ENCODE results near the gene DHRSX.
"Not testable (repeated sequence)": the region's sequence is repeated elsewhere in the genome, so short reads cannot be mapped to it uniquely, and the experiment has no call there.

DHRSX gene

DNA sequence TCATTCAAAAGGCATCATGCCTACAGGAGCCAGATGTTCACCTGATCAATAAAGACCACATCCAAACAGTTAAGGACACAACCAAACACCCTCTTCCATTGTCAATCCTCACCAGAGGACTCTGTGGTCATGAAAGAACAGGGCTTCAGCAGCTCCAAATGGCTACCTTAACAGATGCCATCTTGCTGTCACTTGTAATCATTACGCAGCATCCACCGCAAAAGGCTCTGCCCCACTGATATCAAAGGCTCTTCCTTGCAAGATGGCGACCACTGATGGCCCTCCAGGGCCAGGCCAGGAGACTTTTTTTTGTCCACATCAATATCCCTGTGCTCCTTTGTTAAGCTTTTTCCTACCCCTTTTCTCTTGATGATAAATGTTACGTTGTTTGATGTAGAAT, 157.4 kb downstream of the DHRSX start:
- no peak for DNase-seq

DNA sequence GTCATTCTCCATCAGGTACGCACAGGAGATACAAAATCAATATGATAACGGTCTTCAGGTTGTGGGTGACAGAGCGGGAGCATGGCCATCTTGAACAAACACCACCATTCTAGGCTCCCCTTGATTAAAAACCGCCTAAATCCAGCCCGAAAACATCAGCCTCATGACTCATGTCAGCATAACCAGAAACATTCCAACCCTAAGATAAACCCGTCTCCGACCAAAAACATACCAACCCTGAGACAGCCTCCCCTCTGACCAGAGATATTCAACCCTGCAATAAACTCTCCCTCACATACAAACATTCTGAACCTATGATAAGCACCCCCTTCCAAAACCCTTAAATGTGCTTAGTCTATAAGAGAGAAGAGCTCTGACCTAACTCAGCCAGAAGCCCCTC, 157.9 kb downstream of the DHRSX start:
- DNase-seq, result no peak

DNA sequence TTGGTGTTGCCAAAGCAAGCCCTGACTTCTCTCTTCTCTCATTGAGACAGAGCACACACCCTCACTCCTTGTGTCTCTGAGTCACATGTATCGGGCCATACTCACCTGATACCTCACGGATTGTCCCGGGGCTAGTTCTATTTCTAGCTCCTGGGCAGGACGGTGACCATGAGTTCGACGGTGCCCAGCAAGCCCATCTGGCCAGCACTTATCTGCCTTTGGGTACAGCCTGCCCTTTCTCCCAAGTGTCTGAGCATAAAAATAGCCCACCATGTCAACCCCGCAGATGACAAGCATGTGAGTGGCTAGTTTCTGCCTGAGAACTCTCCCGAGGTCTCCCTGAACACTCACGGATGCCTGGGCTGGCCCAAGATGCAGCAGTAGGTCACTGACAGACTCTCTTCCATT, 158.5 kb downstream of the DHRSX start:
- no peak for DNase-seq

DNA sequence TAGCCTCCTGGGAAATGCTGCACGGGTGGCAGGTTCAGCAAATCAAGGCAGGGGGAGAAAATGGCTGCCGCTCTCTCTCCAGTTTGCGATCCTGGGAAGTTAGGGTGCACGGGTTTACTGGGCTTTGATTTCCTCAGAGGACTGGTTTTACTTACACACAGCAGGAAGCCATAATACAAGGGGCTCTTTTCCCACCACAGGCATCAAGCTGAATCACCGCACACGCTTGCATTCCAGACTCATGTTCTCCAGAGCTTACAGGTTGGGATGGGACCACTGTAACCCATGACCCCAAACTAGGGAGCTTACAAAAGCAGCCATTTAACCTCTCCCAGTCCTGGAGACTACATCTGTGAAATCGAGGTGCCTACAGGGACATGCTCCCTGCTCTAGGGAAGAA, 159.8 kb downstream of the DHRSX start:
- DNase-seq, result no peak

DNA sequence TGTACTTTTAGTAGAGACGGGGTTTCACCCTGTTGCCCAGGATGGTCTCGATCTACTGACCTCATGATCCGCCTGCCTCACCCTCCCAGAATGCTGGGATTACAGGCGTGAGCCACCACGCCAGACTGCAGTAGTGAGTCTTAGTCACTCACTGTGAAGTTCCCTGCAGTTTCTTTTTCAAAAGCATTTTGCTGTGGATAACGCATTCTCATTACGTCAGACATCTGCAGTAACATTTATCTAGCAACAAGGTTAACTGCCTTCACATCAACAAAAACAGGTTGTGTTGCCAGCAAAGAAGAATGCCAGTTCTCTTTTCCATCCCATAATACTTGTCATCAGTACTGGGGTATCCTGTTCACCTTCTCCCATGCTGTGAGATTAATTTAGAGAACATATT, 164.6 kb downstream of the DHRSX start:
- DNase-seq, result no peak

DNA sequence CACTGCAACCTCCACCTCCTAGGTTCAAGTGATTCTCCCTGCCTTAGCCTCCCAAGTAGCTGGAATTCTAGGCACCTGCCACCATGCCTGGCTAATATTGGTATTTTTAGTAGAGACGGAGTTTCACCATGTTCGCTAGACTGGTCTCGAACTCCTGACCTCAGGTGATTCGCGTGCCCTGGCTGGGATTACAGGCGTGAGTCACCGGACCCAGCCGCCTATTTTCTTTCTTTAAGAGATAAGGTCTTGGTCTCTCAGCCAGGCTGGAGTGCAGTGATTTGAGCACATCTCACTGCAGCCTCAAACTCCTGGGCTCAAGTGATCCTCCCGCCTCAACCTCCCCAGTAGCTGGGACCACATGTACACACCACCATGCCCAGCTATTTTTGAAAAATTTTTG, 166.5 kb downstream of the DHRSX start:
- DNase-seq, result no peak

DNA sequence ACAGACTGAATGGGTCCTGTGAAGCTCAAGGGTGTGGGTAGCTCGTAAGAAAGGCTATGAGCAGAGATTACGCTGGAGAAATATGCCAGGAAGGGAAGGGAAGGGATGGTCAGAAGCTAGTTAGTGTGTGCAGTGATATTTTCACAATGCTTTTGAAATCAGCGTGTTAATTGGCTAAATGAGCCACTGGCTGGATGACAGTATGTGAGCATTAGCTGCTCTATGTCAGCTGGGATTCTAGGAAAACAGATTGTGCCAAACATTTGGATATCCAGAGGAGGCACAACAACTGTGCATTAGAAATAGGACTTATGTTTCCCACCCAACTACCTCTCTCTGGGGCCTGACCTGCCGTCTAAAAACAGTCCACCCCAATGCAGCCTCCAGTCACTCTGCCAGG, 168.5 kb downstream of the DHRSX start:
- DNase-seq, result no peak

DNA sequence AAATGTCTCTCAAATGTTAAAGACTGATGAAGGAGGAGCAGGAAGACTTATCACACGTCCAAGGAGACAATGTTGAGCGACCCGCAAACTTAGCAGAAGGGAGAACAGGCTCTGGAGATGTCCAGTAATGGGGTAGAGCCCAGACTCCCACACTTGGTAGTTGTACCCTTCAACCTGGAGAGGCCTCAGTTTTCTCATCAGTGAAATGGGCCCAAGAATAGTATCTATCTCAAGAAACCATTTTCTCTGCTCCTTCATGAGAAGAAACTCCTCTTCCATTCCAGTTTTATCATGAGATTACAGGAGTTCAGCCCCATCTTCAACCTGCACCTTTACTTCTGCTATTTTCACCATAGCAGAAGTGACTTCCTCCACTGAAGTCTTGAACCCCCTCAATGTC, 169.9 kb downstream of the DHRSX start:
- no peak for DNase-seq

DNA sequence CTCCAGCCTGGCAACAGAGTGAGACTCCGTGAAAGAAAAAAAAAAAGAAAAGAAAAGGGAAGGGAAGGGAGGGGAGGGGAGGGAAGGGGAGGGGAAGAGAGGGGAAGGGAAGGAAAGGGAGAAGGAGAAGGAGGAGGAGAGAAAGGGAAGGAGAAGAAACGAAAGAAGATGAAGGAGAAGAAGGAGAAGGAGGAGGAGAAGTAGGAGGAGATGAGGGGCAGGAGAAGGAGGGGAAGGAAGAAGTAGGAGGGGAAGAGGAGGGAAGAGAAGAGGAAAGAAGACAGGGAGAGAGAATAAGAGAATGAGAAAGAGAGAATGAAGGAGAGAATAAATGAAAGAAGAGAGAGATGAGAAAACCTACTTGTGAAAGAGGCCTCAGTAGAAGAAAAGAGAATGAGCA, 170.3 kb downstream of the DHRSX start:
- DNase-seq, result no peak

DNA sequence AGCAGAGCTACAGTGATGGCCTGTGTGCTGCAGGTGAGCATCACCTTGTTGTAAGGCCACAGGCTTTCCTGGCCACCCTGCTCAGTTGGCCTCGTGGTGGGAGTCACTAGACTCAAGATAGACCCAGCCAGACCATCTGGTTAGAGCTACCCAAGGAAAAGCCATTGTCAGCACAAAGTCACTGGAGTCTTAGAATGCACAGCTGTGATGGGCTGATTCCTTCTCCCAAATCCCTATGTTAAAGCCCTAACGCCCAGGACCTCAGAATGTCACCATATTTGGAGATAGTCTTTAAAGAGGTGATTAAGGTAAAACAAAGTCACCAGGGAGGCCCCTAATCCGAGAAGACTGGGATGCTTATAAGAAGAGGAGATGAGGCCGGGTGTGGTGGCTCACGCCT, 173.4 kb downstream of the DHRSX start:
- no peak for DNase-seq

DNA sequence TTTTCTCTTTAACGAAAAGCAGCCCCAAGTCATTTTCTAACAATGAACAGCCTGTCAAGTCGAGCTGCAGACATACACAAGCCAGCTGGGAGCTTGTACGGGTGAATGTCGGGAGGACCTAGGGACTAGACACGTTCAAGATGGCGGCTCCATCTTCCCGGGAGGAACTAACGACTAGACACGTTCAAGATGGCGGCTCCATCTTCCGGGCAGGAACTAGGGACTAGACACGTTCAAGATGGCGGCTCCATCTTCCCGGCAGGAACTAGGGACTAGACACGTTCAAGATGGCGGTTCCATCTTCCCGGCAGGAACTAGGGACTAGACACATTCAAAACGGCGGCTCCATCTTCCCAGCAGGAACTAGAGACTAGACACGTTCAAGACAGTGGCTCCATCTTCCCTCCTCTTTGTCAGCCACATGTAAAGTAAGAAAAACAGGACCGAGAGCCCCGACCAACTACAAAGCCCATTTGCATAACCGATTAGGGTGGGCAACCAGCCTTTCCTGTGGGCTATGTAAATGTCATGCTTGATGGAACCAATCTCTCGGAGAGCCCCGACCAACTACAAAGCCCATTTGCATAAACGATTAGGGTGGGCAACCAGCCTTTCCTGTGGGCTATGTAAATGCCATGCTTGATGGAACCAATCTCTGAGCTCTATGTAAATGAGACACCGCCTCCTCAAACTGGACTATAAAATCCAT, 175.5 kb downstream of the DHRSX start:
- peak; percentile 1 for DNase-seq

DNA sequence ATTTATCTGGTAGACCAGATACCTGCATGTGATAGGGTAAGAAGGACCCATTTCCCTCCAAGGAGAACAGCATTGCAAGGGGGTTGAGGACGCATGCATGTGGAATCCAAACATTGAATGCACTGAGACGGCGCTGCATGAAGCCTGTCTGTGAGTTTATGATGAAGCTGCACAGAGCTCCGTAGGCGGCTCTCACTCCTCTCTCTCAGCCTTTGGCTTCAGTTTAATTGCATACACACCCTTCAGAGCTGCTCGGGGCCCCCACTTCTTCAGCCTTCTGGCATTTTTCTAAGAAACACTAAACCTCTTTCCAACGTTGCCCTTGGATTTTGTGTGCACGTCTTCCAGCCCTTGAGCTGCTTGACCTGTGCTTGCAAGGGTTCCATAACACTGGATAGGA, 176.6 kb downstream of the DHRSX start:
- no peak for DNase-seq

DNA sequence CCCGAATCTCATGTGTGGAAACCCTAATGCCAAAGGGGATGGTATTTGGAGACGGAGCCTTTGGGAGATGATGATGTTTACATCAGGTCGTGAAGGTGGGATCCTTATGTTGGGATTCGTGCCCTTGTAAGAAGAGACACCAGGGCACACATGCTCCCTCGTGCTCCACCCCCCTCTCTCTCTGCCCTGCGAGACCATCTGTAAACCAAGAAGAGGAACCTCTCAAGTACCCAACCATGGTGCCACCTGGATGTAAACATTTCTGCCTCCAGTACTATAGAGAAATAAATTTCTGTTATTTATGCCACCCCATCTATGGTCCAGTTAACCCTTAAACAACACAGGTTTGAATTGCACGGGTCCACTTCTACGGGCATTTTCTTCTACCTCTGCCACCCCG, 179.4 kb downstream of the DHRSX start:
- no peak for DNase-seq

DNA sequence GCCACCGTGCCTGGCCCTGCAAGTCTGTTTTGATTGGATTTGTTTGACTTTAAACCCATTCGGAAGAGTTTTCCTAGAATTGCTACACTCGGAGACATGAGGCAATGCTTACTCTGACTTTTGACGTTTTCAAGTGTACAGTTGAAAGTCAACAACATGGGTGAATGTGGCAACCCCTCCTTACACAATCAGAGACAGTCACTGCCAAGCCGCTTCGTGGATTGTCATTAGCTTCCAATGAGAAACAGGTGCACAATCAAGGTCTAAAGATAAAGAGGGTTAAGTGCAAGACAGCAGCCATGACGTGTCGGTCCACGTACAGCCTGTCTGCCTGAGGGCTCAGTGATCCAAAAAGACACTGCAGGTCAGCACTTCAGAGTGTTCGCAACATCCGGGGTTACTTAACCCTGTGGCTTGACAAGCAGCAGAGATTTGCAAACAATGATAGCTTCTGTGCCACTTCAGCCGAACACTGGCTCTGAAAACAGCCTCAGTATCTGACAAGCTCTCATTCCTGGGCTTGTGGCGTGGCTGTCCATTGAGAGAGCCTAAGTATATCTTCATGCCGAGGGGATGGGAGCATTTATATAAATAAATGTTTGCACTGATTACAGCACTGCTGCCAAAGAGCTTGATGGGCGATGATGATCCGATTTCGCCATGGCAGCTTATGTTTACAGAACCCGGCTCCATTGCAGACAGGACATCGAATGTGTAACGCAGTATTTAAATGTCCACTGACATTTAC, 180.0 kb downstream of the DHRSX start:
- DNase-seq, result no peak

DNA sequence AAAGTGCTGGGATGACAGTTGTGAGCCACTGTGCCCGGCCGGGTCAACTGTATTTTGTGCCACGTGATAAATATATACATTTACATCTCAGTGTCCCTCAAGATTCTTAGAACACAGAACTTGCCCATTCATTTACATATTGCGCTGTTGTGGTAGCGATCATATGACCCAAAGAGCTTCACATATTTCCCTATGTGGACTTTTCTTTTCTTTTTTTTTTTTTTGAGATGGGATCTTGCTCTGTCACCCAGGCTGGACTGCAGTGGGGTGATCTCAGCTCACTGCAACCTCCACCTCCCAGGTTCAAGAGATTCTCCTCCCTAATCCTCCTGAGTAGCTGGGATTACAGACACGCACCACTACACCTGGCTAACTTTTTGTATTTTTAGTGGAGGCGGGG, 180.7 kb downstream of the DHRSX start:
- no peak for DNase-seq

DNA sequence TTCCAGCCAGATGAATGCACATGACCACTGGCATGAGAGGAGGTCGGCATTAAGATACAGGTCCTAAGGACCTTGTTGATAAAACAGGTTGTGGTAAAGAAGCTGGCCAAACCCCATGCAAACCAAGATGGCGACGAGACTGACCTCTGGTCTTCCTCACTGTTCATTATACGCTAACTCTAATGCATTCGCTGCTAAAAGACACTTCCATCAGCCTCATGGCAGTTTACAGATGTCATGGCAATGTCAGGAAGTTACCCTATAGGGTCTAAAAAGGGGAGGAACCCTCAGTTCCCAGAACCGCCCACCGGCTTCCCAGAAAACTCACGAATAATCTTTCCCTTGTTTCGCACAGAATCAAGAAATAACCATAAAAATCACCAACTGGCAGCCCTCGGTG, 182.4 kb downstream of the DHRSX start:
- no peak for DNase-seq

DNA sequence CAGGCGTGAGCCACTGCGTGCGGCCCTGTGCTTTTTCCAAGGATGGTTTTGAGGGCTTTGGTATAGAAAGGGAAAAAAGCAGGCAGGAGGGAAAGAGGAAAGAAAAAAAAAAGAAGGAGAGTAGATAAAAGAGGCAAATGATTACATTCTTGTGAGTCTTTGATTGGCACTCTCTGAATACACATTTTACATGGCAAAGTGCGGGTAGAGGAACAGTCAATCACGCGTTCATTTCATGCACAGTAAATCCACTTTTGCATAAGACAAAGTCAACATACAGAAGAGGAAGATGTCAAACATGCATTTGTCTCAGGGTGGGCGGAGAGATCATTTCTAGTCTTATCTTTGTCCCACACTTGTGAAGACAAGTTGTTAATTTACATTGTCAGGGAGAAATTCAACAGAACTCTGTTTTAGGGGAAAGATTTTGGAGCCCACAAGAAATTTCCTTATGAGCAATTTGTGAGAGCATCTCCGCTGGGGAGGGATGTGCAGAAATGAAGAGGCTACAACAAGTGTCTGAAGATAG, 183.2 kb downstream of the DHRSX start:
- no peak for DNase-seq

DNA sequence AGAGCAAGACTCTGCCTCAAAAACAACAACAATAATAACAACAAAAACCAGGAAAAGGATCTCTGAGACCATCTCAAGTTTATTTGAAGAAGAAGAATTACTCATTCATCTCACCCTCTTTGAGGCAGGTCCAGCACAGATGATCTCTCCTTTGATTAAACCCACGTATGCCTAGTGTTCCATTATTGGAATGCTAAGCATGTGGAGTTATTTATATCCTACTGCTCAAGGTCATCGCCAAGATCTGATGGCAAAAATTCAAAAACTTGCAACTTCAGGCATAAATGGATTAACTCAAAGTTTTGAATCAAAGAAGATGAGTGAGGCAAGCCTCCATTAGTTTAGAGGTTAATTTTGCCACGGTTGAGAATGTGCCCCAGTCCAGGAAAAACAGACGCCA, 184.2 kb downstream of the DHRSX start:
- DNase-seq, result no peak

DNA sequence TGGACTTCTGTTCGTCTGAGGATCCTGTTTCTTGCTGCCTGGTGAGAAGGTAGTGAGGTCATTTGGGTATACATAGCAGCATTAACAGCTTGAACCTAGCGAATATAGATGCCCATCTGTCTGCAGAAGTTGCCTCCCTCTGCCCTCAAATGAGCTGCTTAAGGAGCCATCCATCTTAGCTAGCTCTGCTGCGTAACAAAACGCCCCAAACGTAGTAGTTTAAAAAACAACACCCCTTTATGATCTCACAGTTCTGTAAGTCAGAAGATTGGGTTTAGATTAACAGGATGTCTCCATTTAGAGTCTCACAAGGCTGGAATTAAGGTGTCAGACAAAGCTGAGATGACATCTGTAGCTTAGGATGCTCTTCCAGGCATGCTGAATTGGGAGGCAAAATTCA, 185.3 kb downstream of the DHRSX start:
- no peak for DNase-seq

DNA sequence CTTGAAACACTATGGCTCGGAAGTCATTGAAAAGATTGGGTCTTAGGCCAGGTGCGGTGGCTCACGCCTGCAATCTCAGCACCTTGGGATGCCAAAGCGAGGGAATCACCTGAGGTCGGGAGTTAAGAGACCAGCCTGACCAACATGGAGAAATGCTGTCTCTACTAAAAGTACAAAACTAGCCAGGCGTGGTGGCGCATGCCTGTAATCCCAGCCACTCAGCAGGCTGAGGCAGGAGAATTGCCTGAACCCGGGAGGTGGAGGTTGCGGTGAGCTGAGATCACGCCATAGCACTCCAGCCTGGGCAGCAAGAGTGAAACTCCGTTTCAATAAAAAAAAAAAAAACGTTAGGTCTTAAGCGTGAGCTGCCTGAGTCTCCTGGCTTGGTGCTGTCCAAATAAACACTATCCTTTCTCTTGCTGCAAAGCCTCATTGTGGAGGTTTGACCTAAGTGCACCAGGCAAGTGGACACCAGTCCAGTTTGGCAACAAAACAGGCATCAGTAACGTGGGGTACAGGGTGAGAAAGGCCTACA, 185.9 kb downstream of the DHRSX start:
- no peak for DNase-seq

DNA sequence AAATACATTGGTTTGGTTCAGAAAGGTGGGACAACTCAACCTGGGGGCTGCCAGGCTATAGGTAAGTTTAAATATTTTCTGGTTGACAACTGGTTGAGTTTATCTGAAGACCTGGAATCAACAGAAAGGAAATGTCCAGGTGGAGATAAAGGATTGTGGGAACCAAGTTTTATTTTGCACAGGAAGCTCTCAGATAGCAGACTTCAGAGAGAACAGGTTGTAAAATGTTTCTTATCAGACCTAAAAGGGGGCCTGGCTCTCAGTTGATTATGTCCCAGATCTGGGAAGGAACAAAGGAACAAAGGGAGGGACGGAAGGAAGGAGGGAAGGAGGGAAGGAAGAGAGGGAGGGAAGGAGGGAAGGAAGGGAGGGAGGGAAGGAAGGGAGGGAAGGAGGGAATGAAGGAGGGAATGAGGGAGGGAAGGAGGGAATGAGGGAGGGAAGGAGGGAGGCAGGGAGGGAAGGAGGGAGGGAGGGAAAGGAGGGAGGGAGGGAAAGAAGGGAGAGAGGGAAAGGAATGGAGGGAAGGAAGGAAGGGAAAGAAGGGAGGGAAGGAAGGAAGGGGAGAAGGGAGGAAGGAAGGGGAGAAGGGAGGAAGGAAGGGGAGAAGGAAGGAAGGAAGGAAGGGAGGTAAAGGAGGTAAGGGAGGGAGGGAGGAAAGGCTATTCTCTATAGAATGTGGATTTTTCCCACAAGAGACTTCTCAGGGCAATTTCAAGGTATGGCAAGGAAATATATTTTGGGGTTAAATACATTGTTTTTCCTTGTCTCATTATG, 186.7 kb downstream of the DHRSX start:
- DNase-seq, result no peak

DNA sequence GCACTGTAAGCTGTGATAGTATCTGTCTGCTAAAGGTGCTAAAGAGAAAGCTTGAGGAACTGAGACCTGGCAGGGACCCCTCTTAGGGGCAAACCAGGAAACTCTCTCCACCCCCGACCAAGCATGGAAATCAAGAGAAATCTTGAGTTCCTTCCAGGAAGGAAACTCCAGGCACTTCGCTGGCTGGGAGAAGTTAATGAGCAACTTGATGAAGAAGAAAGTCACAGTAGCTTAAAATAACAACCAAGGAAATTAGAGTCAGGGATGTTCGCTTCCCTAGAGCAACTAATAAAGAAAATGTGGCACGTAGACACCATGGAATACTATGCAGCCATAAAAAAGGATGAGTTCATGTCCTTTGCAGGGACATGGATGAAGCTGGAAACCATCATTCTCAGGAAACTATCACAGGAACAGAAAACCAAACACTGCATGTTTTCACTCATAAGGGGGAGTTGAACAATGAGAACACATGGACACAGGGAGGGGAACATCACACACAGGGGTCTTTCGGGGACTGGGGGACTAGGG, 188.7 kb downstream of the DHRSX start:
- DNase-seq, result not testable (repeated sequence)

DNA sequence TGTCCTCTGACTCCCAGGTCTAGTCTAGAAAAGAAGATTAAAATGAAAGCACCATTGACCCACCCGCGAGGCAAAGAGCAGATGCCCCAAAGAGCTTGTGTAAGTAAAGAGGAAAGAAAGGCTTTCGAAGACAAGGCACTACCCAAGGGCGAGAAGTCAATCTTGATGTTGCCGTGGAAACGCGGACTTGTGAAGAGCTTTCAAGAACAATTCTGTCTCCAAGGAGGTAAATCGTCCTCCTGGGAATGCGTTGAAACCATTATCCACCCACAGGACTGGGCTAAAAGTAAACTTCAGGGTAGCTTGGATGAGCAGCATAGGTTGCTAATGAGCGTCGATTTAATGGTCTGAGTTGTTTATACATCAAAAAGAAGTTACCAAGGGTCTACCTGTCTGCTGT, 189.3 kb downstream of the DHRSX start:
- no peak for DNase-seq
